NCI-H82 (cell line): ENCODE results near the gene ABCA7.
"Not testable (repeated sequence)": the region's sequence is repeated elsewhere in the genome, so short reads cannot be mapped to it uniquely, and the experiment has no call there.

ENCODE experiments used
- DNase-seq: peaks from one replicate; lab custom pipeline; 2025; lab: John Stamatoyannopoulos, UW

ABCA7 gene

GRCh38 chr19:1105873-1106840 is 66.2 kb downstream of the ABCA7 start:
- DNase-seq: no peak

DNA sequence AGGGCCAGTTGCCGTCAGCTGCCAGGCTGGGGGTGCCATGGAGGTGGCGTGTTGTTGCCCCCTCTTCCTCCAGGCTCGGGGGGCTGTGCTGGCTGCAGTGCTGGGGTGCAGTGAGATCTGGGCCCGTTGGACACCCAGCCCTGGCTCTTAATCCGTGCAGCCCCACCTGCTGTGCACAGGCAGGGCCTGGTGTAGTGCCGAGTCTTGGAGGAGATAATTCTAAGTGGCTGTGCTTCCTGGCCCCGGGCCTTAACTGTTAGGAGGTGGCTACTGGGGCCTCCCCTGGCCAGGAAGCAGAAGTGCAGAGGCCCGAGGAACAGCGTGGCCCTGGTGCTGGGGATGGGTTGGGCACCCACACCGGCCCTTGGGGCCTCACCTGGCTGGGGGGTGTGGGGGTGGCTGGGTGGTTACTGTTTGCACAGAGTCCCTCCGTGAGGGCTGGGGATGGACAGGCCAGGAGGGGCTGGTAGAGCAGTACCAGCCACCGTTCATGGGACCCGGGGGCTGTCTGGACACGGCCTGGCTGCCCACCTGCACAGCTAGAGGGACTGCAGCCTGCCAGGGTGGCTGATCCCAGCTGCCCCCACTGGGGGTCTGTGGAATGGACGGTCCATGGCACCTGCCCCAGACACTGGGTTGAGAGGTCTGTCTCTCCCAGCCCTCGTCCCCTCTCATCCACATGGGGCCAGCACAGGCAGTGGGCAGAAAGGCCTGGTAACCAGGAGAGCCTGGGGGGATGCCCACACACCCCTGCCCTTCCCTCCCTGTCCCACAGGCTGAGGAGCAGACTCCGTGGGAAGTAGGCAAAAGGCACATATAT is 67.1 kb downstream of the ABCA7 start:
- DNase-seq: no peak

DNA sequence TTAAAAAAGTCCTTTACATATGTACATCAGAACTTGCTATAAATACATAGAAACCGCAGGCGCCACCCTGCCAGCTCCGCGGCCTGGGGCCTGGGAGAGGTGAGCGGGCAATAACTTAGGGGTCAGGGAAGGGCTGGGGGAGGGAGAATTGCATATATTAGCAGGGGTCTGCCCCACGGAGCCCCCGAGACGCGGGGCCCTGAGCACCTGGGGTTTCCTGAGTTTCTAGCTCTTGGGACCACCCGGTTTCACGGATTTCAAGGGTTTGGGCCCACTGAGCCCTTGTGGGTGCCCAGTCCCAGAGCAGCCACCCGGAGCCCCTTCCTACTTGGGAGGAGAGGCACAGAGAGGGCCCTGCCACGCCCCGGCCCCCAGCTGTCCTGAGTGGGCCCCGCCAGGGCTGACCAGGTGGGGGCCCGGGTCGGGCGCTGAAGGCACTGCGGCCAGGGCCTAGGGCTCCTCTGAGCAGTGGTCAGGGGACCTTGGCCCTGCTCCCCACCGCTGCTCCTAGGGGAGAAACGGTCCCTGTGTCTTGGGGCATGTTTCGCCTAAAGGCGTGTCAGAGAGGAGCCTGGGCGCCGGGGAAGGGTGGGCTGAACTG is 67.9 kb downstream of the ABCA7 start:
- no peak for DNase-seq

DNA sequence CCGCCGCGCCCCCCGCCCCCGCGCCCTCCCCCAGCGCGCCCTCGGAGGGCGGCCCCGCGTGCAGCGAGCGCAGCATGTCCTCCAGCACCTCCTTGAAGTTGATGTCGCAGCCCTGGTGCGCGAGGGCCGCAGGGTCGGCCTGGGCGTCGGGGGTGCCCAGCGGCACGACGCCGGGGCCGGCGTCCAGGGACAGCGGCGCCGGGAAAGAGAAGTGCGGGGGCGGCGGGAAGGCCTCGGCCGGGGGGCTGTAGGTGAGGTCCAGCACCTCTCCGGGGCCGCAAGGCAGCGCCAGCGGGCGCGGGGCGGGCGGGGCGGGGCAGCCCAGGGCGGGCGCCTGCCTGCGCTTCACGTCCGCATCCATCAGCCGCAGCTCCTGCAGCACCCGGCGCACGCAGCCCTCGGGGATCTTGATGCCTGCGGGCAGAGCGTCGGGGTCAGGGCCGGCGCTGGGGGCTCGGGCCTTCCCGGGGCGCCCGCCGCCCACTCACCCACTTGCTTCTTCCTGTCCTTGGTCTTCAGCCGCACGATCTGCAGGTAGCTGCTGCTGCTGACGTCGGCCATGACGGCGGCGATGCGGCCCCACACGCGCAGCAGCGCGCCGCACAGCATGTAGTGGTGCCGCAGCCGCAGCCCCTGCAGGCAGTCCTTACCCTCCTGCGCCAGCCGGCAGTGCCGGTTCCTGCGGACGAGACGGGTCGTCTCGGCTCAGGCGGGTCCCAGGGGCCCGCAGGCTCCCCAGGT is 68.6 kb downstream of the ABCA7 start:
- no peak for DNase-seq

GRCh38 chr19:1109032-1109551 is 69.2 kb downstream of the ABCA7 start:
- DNase-seq: no peak

GRCh38 chr19:1109697-1110671 is 70.1 kb downstream of the ABCA7 start:
- DNase-seq: no peak

DNA sequence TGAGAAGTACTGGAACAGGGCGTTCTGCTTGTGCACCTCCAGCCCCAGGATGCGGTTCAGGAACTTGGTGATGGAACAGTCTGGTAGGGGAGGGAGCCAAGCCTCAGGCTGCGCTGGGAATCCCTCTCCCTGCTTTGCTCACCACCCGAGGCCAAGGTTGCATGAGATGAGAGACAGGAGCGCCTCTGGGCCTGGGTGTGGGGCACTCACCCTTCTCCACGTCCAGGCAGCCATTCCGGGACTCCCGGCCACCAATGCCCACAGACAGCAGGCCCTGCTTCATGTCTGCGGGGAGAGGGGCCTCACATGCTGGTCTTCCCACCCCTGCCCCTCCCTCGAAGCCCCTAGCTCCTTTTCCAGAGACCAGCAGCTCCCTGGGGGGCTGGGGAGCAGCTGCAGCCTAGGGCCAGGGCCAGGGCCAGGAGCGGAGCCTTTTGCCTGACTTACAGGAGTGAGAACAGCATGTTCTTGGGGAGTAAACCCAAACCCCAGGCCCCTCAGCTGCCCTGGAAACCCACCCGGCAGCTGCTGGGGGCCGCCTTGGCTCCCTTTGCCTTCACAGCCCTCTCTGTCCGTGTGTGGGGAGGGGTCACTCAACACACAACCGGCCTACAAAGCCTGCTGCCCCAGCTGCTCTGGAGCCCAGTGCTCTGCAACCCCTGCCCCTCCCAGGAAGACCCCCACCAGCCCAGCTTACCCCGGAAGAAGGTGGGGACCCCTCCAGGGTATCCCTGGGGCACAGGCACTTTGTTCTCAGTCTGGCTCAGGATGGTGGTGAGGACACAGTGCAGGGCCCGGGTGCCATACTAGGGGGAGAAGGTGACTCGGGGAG is 71.1 kb downstream of the ABCA7 start:
- DNase-seq: no peak

DNA sequence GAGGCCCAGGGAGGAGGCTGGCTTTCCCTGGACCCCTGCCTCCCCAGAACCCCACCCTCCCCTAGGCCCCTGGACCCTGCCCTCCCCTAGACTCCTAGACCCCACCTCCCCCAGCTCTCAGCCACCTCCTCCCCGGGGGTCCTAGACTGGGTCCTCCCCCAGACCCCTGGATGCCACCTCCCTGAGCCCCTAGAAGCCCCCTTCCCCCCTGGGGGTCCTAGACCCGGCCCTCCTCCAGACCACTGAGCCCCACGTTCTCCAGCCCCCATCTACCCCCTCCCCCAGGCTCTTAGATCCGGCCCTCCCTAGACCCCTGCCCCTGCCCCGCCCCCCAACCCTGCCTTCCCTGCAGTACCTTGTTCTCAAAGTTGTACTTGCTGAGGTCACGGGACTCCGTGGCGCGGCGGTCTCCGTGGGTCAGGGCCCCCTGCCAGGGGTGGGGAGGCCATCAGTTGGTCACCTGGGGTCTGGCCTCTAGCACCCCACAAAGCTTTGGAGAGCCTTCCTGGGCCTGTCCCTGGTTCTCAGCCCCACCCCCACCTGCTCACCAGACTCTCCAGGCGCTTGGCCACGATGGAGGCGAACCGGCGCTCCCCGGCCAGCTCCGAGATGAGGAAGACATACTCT is 71.8 kb downstream of the ABCA7 start:
- no peak for DNase-seq

- DNase-seq: no peak
These were observed 72.5 kb downstream of the ABCA7 start for GRCh38 chr19:1112268-1113029.

DNA sequence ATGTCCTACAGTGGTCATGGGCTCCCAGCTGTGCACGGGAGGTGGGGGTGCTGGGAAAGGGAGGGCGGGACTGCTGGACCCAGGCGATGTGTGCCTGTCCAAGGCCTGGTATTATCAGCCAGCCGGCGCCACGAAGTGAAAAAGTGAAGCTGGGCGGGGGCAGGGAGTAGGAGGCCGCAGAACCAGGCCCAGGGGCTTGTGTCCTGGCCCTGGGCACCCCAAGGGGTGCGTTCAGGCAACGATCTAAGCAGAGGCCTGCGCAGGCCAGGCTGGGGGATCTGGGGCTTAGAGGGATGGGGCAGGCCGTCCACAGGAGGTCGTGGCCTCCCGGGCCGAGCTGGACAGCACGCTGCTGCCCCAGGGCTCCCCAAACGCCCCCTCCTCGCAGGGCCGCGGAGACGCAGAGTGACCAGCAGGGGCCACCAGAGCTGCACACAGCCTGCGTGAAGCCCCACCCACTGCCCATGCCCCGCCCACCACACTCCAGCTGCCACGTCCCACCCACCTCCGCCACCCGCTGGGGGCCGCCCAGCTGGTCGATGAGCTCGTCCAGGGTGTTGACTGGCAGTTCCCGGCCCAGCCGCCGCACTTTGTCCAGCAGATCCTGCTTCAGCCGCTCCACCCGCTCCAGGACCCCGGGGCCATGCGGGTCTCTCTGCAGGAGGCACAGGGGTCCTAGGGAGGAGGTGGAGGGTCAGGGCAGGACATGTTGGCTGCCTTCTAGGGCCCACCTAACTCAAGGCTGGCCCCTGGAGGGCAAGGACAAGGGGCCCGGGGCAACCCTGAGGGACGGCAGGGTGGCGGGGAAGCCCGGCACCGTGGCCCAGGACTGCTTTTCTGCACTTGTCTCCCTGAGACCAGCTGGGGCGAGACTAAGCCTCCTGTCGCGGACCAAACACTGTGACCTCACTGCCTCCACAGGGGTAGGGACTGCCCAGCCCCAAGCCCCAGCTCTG is 73.4 kb downstream of the ABCA7 start:
- peak; percentile 95 for DNase-seq

- no peak for DNase-seq
These were observed 74.1 kb downstream of the ABCA7 start for GRCh38 chr19:1113986-1114483.

GRCh38 chr19:1114728-1115127 is 74.8 kb downstream of the ABCA7 start:
- DNase-seq: not testable (repeated sequence)
